ENCODE data around the gene SORL1.

The SORL1 gene

GRCh38 chr11:121508449-121508848 is 56.3 kb downstream of the SORL1 start:
- no peak for DNase-seq (ENCODE audit: low read depth in 3 of 3)

- DNase-seq (ENCODE audit: low read depth in 3 of 3) = no peak
Observed at GRCh38 chr11:121510438-121510837, 58.3 kb downstream of the SORL1 start.

DNA sequence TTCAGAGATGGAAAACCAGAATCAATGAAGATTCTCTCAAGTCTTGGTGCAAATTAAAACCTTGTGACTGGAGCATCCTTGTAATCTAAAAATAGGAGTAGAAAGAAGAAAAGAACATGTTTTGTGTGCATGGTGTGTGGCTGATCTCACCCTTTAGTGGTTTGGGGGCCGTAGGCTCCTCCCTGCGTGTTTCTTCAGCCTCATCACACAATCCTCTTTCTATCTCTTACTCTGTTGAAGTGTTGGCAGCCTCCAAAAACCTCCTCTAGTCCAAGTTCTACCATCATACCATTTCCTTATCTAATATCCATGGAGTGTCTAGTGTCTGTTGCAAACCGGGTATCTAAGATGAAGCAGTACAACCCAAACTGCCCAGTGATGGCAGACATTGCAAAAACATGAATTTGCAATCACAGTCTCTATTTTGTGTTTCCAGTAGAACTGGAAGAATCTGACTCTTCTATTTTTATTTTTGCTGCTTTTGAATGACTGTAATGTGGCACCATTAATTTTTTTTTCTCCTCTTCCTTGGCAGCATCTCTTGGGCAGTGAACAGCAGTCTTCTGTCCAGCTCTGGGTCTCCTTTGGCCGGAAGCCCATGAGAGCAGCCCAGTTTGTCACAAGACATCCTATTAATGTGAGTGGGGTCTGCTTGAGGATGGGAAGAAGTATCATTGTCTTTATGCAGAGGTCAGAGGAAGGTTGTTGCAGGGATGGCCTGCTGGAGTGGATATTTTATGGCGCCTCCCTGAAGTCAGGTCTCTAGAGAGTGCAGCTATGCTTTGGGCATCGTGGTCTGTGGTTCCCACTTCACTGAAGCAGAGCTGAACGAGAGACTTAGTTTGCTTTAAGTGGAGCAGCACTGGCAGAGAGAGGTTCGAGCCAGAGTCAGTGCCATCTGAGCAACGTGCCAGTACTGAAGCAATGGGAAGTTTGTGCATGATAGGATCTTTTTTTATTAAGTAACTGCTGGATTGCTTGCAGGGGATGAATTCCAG is 60.7 kb downstream of the SORL1 start:
- DNase-seq (ENCODE audit: low read depth in 3 of 3) = no peak

GRCh38 chr11:121513807-121514206 is 61.7 kb downstream of the SORL1 start:
- no peak for DNase-seq (ENCODE audit: low read depth in 3 of 3)

GRCh38 chr11:121514432-121515334 is 62.6 kb downstream of the SORL1 start:
- DNase-seq (ENCODE audit: low read depth in 3 of 3) = no peak

GRCh38 chr11:121515335-121515671 is 63.2 kb downstream of the SORL1 start:
- DNase-seq (ENCODE audit: low read depth in 3 of 3) = no peak

GRCh38 chr11:121517996-121518395 is 65.9 kb downstream of the SORL1 start:
- DNase-seq (ENCODE audit: low read depth in 3 of 3) = no peak

DNA sequence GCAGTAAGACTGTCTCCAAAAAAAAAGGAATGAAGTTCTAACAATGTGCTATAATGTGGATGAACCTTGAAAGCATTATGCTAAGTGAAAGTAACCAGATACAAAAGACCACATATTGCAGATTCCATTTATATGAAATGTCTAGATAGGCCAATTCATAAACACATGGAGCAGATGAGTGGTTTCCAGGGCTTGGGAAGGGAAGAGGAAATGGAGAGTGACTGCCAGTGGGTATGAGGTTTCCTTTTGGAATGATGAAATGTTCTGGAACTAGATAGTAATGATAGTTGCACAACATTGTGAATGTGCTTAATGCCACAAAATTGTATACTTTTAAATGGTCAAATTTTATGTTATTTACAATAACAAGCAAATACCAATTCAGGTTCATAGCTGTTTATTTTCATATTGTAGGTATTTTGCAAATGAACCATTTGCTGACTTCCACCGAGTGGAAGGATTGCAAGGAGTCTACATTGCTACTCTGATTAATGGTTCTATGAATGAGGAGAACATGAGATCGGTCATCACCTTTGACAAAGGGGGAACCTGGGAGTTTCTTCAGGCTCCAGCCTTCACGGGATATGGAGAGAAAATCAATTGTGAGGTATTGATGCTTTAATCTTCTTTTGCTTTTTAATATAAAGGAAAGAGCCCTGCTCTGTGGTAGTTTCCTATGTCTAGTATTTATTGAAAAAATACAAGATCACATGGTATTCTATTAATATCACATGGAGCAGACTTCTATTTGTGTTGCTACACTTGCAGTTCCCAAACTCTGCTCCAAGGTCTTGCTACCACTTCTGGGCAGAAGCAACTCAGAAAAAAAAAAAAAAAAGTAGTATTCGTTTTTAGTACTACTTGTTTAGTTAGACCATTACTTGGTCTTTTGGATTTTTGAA is 68.4 kb downstream of the SORL1 start:
- no peak for DNase-seq (ENCODE audit: low read depth in 3 of 3)

GRCh38 chr11:121521145-121522042 is 69.3 kb downstream of the SORL1 start:
- no peak for DNase-seq (ENCODE audit: low read depth in 3 of 3)

DNA sequence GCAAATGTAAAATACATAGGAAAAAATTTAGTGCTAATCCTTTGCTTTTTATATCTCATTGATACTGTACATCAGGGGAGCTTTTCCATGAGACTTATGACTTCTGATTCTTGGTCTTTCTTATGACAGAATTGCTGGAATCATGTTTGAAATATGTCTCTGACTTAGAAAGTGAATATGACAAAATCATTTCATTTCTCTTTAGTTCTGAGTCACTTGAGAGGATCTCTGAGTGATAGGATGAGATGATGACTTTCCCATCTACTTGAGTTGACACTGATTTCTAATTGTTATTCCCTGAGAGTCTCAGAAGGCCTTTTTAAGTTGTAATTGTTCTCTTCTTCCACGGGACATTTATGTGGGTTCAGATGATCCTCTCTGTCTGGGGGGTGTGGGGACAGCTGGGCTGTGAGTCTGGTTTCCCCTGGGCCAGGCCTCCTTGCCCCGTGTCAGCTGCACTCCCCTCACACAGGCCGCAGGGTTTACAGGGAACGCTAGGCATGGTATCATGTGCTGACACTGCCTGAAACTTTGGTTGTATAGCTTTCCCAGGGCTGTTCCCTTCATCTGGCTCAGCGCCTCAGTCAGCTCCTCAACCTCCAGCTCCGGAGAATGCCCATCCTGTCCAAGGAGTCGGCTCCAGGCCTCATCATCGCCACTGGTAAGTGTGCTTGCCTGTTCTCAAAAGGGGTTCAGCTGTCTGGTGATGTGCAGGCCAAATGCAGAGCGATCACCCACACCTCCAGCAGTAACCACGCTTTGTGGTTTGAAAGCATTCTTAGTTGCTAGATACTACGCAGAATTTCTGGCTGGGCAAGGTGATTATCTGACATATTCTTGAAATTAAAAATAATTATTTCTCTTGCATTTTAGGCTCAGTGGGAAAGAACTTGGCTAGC is 70.2 kb downstream of the SORL1 start:
- no peak for DNase-seq (ENCODE audit: low read depth in 3 of 3)

DNA sequence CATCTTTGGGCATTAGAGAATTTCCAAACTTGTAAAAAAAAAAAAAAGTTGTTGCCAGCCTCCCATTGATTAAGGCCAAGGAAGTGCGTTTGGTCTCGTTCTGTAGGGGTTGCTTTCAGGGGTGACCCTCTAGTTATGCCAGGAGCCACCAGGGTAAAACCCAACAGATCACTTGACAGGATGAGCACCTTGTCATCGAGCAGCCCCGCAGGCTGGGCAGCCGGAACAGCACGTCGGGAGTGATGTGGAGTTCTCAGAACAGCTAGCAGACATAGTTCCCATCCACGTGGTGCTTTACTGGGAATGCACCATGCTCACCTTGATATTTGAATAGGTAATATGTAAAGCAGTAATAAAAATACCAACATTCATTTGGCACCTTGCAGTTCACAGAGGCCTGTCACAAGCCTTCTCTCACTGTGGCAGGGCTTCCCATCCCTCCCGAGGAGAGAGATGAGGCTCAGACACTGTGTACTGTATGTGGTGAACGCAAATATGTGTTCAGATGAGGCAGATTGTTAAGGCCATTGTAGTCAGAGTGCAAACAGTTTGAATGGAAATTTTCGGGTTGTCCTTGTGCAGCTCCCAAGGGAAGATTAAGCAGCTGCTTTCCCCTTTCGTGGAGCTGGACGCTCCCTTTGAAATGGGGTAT is 71.6 kb downstream of the SORL1 start:
- no peak for DNase-seq (ENCODE audit: low read depth in 3 of 3)

DNA sequence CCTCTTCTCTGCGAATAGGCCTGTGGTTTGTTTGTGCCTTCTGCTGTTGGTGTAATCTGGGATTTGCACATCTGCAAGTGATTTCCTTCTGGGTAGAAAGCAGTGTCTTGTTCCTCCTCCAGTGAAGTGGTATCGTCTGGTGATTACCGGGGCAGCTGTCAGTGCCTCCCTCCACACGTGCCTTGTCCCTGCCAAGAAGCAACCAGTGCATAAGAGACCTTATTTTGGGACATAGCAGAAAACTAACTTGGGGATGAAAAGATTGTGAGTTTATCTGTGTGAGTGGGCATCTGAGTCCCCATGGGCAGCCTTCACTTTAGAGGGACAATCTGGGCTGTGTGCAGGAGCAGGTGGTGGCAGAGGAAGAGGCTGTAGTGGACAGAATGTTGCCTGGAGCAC is 72.1 kb downstream of the SORL1 start:
- no peak for DNase-seq (ENCODE audit: low read depth in 3 of 3)

GRCh38 chr11:121525376-121525775 is 73.3 kb downstream of the SORL1 start:
- DNase-seq (ENCODE audit: low read depth in 3 of 3) = no peak

- DNase-seq (ENCODE audit: low read depth in 3 of 3) = no peak
Observed at GRCh38 chr11:121530257-121530656, 78.1 kb downstream of the SORL1 start.

- no peak for DNase-seq (ENCODE audit: low read depth in 3 of 3)
Observed at GRCh38 chr11:121533601-121534000, 81.5 kb downstream of the SORL1 start.

DNA sequence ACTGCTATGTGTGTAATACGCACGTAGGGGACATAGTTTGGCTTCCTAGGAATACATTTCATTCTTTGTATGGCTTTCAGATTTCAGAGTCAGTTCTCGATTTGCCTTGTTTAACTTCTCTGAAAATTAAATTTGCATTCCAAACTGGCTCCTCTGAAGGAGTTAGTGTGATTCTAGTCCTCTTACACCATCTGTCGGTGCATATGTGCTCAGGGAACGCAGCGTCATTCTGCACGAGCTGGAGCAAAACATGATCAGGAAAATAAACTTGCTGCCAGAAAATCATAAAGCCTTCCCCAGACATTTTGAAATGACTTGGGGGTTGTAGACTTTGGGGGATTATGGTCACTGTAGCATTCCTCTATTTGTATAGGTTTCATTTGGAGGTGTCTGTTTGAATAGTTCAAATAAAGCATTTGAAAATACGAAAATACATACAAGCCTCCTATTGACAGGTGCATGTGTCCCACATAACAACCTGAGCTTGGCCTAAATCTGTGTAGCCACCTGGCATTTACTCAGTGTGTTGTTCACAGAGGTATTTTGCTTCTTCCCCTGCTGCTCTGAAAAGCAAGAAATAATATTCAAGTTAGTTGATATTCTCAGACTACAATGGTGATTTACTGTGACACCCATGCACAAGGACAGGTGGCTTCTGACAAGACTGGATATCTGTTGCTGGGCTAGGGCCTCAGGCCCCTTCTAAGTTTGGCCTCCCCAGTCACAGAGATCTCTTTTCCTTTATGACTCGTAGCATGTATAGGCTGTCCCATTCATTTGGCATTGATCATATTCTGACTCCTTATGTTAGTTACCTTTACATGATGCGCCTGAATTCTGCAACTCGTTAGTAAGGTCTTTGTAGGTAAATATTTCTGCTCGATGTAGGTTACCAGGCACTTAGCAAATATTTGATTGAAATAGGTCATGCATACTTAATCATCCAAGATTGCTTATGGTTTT is 82.3 kb downstream of the SORL1 start:
- no peak for DNase-seq (ENCODE audit: low read depth in 3 of 3)

GRCh38 chr11:121535129-121535796 is 83.1 kb downstream of the SORL1 start:
- no peak for DNase-seq (ENCODE audit: low read depth in 3 of 3)
